Measurements from ENCODE around the gene ACOT11. TPM values are rescaled to one million over a fixed set of nuclear protein-coding genes. Genes with fewer than 3 reads are reported as not detected.

The ACOT11 gene
- total and polyA plus RNA-seq, 4 donors = 2.8 to 13.5 (median 7.9) TPM

GRCh38 chr1:54658164-54658913 is 110.3 kb downstream of the ACOT11 start:
- TF ChIP-seq CTCF (IDR thresholded peaks at IDR 0.05; ENCODE audit: control extremely low read depth, extremely low read depth) = no peak
- WGBS, 2 donors = 87 to 88% methylated on average over 2 of the region's 2 CpGs

More at GRCh38 chr1:54658164-54658913, 110.3 kb downstream of the ACOT11 start:
- no peak overlapping the region for H3K27ac ChIP-seq (ENCODE audit: low read depth in 1 of 2, low read length in 1 of 2)
- H3K4me3 ChIP-seq = no peak overlapping the region
- no peaks in the 10 kb centered on the region for H3K27me3 ChIP-seq (ENCODE audit: control insufficient read depth in 3 of 3, insufficient read depth in 3 of 3, low read length in 2 of 3)
- peaks cover 0 to 6% (median 1%) of the 10 kb centered on the region in 4 donors for H3K9me3 ChIP-seq (ENCODE audit: control insufficient read depth in 4 of 4, insufficient read depth in 3 of 4, low read length in 3 of 4)
- DNase-seq (no peak), ATAC-seq (ENCODE audit: insufficient read depth, low FRiP score) (no peak)
- peaks cover 0 to 3% (median 0%) of the 10 kb centered on the region in 4 donors for H3K36me3 ChIP-seq (ENCODE audit: control insufficient read depth in 4 of 4, insufficient read depth in 4 of 4, low read length in 4 of 4)
- H3K4me1 ChIP-seq (ENCODE audit: control insufficient read depth in 5 of 5, insufficient read depth in 5 of 5, low read length in 5 of 5) = no peaks in the 10 kb centered on the region
- H3K9ac ChIP-seq (ENCODE audit: insufficient read depth in 1 of 2, low read length in 2 of 2) = no peak overlapping the region

Small RNA genes lying within 50 kb of the gene (small RNA-seq; reads per million reads assigned to genes)
- not detected for gene AC099796.2 (ENCODE audit: low replicate concordance)

Other genes starting within 250 kb of the ACOT11 start
- gene SSBP3, start 141.8 kb upstream of the ACOT11 start, total RNA-seq = 10 to 100 TPM; 35.4 to 47.8 TPM
- gene SSBP3, start 141.8 kb upstream of the ACOT11 start, polyA plus RNA-seq = 10 to 100 TPM; 15.9 to 34.3 TPM
- not detected for gene FAM151A, start 75.3 kb downstream of the ACOT11 start, total RNA-seq
- gene FAM151A, start 75.3 kb downstream of the ACOT11 start, polyA plus RNA-seq = under 1 TPM; 0.02 to 0.06 TPM
- gene MROH7, start 93.6 kb downstream of the ACOT11 start, total RNA-seq = 1 to 10 TPM; 2.6 to 3.4 TPM
- 1 to 10 TPM in 1 of 2 donors, under 1 TPM in 1; 0.21 to 1.2 TPM for gene MROH7, start 93.6 kb downstream of the ACOT11 start, polyA plus RNA-seq
- gene TTC4, start 167.6 kb downstream of the ACOT11 start, total RNA-seq = 10 to 100 TPM; 17.5 to 18.4 TPM
- 10 to 100 TPM; 11.6 to 16.0 TPM for gene TTC4, start 167.6 kb downstream of the ACOT11 start, polyA plus RNA-seq
- gene PARS2, start 216.3 kb downstream of the ACOT11 start, total RNA-seq = 1 to 10 TPM; 2.4 to 4.3 TPM
- 1 to 10 TPM; 1.3 to 2.9 TPM for gene PARS2, start 216.3 kb downstream of the ACOT11 start, polyA plus RNA-seq